GM20000 (cell line): ENCODE data around the gene MAP2K3.

Experiments used
- DNase-seq: peaks from one replicate; pipeline ENCODE4 v3.0.0; 2012; ENCODE audit warnings: low spot score
- CTCF ChIP-seq: IDR thresholded peaks from 2 replicates; pipeline ENCODE4 v1.5.1; 2012; ENCODE audit warnings: mild to moderate bottlenecking, control low read depth; ENCODE audit errors: extremely low read depth, missing control alignments

The MAP2K3 gene

GRCh38 chr17:21362331-21362931, 77.9 kb downstream of the MAP2K3 start:
- TF ChIP-seq CTCF, result no peak

GRCh38 chr17:21363776-21364642, 79.5 kb downstream of the MAP2K3 start:
- no peak for DNase-seq
- TF ChIP-seq CTCF, result no peak

More at GRCh38 chr17:21362331-21362931, 77.9 kb downstream of the MAP2K3 start:
- no peak for DNase-seq
